GM19452 (cell line): ENCODE measurements around the gene PLA2G12A.
"Not testable (repeated sequence)": the region's sequence is repeated elsewhere in the genome, so short reads cannot be mapped to it uniquely, and the experiment has no call there.

Experiments
- ATAC-seq: cut with Tn5 transposase; IDR thresholded peaks from one replicate; pipeline ENCODE4 v1.9.1; 2021; ENCODE audit not compliant: unreplicated experiment

Gene PLA2G12A

DNA sequence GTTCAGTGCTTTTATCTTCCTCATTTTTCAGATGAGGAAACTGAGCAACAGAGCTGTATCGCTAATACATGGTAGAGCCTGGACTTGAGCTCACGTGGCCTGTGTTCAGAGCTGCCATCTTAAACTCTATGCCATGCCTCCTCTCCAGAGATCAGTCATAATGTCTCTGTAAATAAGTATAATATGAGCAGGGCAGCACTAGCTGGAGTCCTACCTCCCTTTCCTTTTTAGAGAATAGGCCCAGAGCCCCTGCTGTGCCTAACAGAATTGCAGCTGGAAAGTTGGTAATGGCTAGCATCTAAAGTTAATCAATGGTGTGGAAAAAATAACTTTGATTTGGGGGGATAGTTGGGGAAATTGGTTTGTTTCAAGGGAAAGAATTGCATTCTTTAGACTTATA lies 47.0 kb downstream of the PLA2G12A start:
- no peak for ATAC-seq

DNA sequence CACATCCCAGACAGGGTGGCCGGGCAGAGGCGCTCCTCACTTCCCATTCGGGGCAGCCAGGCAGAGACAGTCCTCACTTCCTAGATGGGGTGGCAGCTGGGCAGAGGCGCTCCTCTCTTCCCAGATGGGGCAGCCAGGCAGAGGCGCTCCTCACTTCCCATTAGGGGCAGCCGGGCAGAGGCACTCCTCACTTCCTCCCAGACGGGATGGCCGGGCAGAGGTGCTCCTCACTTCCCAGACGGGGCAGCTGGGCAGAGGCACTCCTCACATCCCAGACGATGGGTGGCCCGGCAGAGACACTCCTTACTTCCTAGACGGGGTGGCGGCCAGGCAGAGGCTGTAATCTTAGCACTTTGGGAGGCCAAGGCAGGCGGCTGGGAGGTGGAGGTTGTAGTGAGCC lies 50.9 kb downstream of the PLA2G12A start:
- not testable (repeated sequence) for ATAC-seq

DNA sequence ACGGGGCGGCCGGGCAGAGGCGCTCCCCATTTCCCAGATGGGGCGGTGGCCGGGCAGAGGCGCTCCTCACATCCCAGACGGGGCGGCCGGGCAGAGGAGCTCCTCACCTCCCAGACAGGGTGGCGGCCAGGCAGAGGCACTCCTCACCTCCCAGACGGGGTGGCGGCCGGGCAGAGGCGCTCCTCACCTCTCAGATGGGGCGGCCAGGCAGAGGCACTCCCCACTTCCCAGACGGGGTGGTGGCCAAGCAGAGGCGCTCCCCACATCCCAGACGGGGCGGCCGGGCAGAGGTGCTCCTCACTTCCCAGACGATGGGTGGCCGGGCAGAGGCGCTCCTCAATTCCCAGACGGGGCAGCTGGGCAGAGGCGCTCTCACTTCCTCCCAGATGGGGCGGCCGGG lies 51.4 kb downstream of the PLA2G12A start:
- not testable (repeated sequence) for ATAC-seq

DNA sequence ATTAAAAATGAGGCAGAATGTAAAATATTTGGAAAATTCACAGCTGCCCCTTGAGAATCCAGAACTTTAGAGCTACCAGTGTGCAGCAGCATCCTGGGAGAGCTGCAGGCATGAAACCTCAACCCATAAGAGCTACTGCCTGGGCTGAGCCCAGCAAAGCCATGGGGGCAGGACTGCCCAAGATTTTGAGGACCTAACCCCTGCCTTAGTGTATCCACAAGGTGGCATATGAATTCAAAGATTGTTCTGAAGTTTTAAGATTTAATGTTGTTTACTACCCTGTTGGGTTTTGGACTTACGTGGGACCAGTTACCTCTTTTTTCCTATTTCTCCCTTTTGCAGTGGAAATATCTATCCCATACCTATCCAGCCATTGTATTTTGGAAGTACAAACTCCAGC lies 53.0 kb downstream of the PLA2G12A start:
- ATAC-seq: no peak

DNA sequence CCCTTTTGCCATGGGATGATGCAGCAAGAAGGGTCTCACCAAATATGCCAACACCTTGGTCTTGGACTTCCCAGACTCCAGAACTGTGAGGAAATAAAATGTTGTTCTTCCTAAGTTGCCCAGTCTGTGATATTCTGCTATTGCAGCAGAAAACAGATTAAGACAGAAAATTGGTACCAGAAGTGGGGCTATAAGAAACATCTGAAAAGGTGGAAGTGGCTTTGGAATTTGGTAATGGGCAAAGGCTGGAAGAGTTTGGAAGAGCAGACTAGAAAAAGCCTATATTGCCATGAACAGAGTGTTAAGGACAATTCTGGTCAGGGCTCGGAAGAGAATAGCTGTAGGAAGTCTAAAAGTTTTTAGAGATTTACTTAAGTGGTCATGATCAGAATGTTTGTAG lies 54.0 kb downstream of the PLA2G12A start:
- no peak for ATAC-seq

DNA sequence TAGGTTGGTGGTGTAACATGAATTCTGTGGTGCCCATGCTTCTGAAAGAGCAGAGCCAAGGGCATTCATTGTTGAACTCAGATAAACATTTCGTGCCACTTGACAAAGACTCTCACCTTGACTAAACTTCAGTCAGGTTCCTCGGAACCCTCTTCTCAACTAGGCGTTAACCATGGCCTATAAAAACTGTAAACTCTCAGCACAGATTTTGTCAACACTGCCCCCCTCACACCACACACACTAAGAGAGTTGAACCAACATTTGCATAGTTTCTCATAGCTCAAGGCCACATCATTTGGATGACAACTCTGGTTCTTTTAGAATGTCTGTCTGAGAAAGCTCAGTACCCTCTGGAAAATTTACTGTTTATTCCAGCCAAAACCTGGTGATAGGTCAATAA lies 54.7 kb downstream of the PLA2G12A start:
- no peak for ATAC-seq

DNA sequence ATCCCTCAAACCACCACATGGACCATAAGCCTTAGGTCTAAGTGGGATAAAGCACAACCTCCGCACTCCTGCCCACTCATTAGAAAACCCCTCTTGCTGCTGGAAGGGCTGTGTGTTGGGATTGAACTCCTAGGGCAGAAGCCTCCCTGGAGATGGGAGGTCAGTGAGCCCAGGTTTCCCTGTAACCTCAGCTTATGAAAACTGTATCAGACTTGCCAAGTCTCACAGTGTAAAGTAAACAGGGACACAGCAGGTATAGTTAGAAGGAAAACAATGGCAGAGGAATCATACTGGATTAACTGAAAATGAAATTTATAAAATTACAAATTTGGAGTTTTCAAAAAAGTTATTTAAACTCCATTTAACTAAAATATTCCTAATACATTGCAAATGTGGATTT lies 56.6 kb downstream of the PLA2G12A start:
- ATAC-seq: no peak

DNA sequence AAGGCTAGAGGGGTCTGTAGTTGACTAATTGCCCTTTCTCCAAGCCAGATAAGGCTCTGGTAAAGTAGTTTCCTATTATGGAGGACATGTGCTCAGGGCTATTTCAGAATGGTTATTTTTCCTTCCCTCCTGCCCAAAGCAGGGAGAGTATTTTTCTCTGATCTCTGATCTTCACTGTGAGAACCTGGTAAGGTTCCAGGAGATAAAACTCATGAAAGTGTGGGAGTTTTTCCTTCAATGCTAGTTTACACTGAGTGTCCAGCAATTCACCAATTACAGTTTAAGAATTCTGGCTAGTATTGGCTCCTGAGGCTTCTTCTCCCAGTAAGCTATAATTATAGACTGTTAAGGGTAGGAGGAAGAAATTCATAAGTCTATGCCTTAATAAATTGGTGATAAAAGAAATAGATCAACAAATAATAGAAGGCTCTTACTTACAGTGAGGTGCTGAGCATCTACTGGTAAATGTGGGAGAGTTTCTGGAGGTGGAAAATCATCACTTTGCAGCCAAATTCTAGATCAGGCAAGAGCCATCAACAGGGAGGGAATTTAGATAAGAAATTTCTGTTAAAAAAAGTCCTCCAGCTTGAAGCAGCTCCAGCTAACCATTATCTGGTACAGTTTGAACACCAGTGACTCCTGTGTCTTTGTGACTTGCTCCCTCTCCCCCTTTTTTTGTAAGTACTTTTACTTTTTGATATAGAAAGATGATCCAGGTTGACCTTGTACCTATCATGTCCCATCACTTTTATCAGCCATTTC lies 57.5 kb downstream of the PLA2G12A start:
- ATAC-seq: no peak

DNA sequence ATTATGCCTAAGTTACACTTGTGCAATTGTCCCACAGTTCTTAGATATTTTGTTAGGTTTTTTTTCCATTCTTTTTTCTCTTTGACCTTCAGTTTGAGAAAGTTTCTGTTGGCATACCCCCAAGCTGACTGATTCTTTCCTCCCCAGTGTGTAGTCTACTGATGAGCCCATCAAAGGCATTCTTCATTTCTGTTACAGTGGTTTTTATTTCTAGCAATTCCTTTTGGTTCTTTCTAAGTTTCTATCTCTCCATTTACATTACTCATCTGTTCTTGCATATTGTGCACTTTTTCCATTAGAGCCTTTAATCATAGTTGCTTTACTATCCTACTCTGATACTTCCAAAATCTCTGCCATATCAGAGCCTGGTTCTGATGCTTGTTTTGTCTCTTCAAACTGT lies 58.5 kb downstream of the PLA2G12A start:
- ATAC-seq: no peak

DNA sequence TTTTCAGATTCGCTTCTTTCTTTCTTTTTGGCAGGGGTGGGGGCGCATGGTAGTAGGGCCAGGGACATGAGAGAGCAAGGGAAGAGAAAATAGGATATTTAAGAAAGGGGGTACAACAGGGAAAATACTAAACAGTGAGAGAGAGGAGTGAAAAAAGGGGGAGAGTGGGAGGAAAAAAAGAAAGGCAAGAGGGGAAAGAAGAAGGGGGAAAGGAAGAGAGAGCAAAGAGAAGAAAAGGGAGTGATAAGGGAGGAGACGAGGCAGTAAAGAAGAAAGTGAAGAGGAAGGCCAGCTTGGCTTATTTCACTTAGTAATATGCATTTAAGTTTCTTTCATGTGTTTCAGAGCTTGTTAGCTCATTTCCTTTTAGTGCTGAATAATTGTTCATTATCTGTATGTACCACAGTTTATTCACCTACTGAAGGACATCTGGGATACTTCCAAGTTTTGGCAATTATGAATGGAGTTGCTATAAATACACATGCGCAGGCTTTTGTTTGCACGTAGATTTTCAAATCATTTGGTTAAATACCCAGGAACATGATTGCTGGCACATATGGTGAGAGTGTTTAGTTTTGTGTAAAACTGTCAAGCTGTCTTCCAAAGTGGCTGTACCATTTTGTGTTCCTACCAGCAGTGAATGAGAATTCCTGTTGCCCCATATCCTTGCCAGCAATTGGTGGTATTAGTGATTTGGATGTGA lies 63.9 kb downstream of the PLA2G12A start:
- no peak for ATAC-seq

DNA sequence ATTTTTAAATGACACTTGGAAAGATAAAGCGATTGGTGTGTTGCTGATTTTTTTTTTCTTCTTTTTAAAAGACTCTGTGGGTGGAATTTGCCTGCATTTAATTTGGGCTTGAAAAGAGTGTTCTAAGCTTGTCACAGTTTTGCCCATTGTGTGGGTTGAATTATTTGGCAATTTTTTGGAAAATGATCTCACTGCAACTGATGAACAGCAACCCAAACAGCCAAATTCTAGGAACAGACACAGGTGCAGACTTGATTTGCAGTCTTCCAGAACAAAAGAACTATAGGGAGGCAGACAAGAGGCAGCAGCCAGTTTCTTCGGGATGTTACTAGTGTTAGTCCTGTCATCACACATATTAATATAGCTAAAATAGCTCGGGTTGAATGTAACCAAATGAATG lies 67.1 kb downstream of the PLA2G12A start:
- no peak for ATAC-seq

DNA sequence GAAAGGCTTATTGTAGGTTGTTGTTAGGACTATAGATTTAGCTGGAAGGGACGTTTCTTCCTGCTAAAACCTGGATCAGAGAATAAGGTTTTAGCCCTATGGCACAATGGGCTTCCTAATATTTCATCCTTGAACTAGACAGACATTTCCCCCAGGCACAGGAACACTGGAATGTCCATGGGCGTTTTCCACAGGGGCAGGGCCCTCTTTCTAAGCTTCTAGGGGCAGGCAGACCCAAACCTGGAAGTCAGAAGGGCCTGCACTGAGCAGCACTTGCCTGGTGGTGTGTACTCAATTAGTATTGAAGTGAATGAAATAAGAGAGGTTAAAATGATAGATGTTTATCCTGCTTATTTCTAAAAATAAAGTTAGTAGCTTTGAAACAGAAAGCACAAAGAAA lies 67.8 kb downstream of the PLA2G12A start:
- no peak for ATAC-seq
